ENCODE measurements around the gene IFRD2.

Gene IFRD2, protein sequence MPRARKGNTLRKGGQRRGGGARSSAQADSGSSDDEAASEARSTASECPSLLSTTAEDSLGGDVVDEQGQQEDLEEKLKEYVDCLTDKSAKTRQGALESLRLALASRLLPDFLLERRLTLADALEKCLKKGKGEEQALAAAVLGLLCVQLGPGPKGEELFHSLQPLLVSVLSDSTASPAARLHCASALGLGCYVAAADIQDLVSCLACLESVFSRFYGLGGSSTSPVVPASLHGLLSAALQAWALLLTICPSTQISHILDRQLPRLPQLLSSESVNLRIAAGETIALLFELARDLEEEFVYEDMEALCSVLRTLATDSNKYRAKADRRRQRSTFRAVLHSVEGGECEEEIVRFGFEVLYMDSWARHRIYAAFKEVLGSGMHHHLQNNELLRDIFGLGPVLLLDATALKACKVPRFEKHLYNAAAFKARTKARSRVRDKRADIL

DNA sequence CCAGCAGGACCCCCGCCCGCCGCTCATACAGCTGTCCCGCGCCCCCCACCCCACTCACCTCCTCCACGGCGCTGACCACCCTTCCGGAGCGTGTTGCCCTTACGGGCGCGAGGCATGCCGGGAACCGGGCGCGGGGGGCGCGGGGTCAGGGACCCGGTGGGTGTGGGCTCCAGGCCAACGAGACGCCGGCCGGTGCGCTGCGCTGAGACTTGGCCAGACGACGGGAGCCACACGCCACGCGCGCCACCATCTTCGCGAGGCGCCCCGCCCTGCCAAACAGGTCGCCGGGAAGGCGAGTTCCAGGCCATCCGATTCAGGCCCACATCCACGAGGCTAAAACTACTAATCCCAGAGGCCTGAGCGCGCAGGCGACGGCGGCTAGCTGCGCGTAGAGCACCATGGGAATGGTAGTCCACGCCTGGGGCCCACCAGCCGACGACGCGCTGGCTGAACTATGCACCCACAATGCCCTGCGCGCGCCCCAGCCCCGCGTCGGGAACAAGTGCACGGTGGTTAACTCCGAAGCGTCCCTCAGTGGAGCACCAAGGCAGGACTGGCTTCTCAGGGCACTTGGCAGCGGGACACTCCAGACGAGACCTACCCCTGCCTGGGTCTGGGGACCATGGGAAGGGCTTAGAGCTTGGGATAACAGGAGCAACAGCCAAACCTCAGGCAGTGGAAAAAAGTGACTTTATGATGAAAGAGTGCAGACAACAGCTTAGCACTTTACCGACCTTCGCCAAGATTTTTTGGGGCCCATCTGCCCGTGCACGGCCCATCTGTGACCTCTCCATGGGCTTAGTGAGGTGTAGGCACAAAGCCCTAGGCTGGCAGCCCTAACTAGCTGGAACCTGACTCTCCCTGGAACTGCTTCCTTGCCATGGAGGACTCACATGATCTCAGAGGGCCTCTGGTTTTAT lies at the start of gene IFRD2:
Gene IFRD2, minus strand, starts transcription at position 271 of the 920 bp plus-strand sequence. Its CDS starts 155 bp downstream, at position 116.
- peak within 1 kb of the TSS; percentile 97 for H3K4me3 Mint-ChIP-seq
- H3K9me3 Mint-ChIP-seq, result no peaks in the 10 kb centered on the region
- DNase-seq, result peak; percentile 93
- peaks cover 17% of the 10 kb centered on the region for H3K4me1 Mint-ChIP-seq
- H3K36me3 Mint-ChIP-seq (ENCODE audit: low read depth), result peaks cover 27% of the 10 kb centered on the region
- peak; percentile 97 for ATAC-seq
- H3K27ac Mint-ChIP-seq, result peak within 1 kb of the TSS; percentile 97
- no peaks in the 10 kb centered on the region for H3K27me3 Mint-ChIP-seq

DNA sequence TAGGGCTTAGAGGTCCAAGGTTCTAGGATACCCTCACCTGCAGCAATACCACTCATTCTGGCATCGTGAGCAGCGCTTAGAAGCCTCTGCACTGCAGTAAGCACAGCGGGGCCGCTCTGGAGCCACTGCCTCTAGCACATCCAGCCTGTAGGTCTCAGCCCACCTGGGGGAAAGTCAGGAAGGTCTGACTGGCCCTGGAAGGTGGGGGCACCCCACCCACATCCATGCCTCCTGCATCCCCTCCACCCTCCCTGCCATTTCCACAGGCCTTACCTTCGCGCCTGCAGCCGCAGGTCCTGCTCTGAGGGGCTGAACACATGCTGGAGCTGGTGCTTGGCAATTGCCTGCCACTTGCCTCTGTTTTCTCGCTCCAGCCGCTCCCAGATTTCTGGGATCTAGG lies 49.3 kb upstream of the IFRD2 start:
- Mint-ChIP-seq H3K27ac (no peak overlapping the region), H3K27me3 (no peaks in the 10 kb centered on the region), H3K4me1 (peaks cover 40% of the 10 kb centered on the region), H3K9me3 (no peaks in the 10 kb centered on the region), H3K36me3 (ENCODE audit: low read depth) (peaks cover 20% of the 10 kb centered on the region), H3K4me3 (peak overlapping the region; percentile 98)
- no peak for ATAC-seq
- DNase-seq, result no peak

DNA sequence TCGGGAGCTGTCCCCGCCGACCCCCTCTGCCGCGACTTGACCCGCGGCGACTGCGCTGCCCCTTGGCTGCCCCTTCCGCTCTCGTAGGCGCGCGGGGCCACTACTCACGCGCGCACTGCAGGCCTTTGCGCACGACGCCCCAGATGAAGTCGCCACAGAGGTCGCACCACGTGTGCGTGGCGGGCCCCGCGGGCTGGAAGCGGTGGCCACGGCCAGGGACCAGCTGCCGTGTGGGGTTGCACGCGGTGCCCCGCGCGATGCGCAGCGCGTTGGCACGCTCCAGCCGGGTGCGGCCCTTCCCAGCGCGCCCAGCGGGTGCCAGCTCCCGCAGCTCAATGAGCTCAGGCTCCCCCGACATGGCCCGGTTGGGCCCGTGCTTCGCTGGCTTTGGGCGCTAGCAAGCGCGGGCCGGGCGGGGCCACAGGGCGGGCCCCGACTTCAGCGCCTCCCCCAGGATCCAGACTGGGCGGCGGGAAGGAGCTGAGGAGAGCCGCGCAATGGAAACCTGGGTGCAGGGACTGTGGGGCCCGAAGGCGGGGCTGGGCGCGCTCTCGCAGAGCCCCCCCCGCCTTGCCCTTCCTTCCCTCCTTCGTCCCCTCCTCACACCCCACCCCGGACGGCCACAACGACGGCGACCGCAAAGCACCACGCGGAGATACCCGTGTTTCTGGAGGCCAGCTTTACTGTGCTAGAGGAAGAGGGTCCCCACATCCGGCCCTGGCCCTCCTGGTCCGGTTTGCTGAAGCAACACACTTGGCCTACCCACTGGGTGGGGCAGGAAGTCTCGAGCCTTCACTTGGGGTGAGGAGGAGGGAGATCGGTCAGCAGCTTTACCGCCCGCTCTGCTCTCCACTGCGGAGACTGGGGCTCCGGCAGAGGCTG lies 48.5 kb upstream of the IFRD2 start, which contains the start of gene RASSF1:
Gene RASSF1, minus strand, starts transcription at position 389 of the 882 bp plus-strand sequence. Its CDS starts 31 bp downstream, at position 358.
- peak; percentile 84 for DNase-seq
- H3K36me3 Mint-ChIP-seq (ENCODE audit: low read depth), result peaks cover 29% of the 10 kb centered on the region
- H3K4me3 Mint-ChIP-seq, result peak within 1 kb of the TSS; percentile 98
- H3K9me3 Mint-ChIP-seq, result no peaks in the 10 kb centered on the region
- H3K4me1 Mint-ChIP-seq, result peaks cover 44% of the 10 kb centered on the region
- peak; percentile 51 for ATAC-seq
- no peaks in the 10 kb centered on the region for H3K27me3 Mint-ChIP-seq
- H3K27ac Mint-ChIP-seq, result peak within 1 kb of the TSS; percentile 98

DNA sequence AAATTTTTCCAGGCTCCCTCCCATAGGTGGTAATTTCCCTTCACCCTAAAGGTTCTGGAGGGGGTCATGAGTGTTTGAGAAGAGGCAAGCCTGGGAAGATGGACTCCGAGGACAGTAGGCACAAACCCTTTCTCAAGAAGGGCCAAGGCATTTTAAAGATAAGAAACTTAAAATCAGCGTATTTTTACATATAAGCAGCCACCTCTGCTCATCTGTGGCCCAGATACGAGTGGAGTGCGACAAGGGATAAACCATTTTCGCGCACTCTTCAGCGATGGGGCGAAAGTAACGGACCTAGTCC lies 47.9 kb upstream of the IFRD2 start:
- DNase-seq (no peak), ATAC-seq (no peak)
- Mint-ChIP-seq H3K9me3 (no peaks in the 10 kb centered on the region), H3K27me3 (no peaks in the 10 kb centered on the region), H3K4me3 (peak overlapping the region; percentile 98), H3K4me1 (peaks cover 47% of the 10 kb centered on the region), H3K27ac (peak overlapping the region; percentile 98), H3K36me3 (ENCODE audit: low read depth) (peaks cover 35% of the 10 kb centered on the region)

DNA sequence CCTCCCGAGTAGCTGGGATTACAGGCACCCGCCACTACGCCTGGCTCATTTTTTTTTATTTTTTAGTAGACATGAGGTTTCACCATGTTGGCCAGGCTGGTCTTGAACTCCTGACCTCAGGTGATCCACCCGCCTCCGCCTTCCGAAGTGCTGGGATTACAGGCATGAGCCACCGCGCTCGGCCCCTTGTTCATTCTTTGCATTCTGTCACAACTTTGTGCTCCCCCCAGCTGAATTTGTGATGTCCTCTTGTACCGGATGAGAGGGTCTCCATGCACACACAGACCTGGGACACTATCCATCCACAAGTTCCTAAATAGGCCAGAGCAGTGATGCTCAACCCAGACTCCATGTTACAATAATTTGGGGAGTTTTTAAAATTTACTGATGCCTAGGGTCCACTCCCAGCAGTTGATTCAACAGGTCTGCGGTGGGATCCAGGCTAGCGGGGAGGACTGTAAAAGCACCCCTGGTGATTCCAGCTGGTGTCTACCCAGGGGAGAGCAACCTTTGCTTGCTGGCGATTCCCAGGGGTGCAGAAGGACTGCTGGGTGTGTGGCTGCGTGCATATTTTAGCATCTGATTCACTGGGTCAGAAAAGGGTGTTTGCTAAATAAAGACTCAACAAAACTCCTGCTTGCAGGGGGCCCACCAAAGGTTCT lies 47.4 kb upstream of the IFRD2 start:
- no peaks in the 10 kb centered on the region for H3K27me3 Mint-ChIP-seq
- H3K9me3 Mint-ChIP-seq, result no peaks in the 10 kb centered on the region
- DNase-seq, result no peak
- ATAC-seq, result no peak
- peaks cover 37% of the 10 kb centered on the region for H3K36me3 Mint-ChIP-seq (ENCODE audit: low read depth)
- peak overlapping the region; percentile 98 for H3K4me3 Mint-ChIP-seq
- peaks cover 52% of the 10 kb centered on the region for H3K4me1 Mint-ChIP-seq
- peak overlapping the region; percentile 98 for H3K27ac Mint-ChIP-seq

DNA sequence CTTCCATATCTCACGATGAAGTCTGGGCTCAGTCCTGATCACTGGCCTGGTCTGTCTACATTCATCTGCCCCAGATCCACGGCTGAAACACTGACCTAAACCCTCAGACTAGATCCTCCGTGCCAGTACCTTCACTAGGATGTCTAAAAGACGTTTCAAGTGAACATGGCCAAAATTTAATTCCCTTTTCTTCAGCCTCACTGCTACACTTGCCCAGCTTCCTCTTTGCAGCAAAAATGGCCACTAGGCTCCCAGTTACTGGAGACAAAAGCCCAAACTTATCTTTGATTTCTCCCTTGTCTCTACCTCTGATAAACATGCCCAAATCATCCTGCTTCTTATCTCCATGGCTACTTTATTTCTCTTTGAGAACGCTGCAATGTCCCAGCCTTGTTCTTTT lies 46.7 kb upstream of the IFRD2 start:
- Mint-ChIP-seq H3K4me3 (peak overlapping the region; percentile 98), H3K9me3 (no peaks in the 10 kb centered on the region), H3K27ac (peak overlapping the region; percentile 98), H3K4me1 (peaks cover 58% of the 10 kb centered on the region), H3K27me3 (no peaks in the 10 kb centered on the region), H3K36me3 (ENCODE audit: low read depth) (peaks cover 44% of the 10 kb centered on the region)
- DNase-seq, result no peak
- no peak for ATAC-seq

DNA sequence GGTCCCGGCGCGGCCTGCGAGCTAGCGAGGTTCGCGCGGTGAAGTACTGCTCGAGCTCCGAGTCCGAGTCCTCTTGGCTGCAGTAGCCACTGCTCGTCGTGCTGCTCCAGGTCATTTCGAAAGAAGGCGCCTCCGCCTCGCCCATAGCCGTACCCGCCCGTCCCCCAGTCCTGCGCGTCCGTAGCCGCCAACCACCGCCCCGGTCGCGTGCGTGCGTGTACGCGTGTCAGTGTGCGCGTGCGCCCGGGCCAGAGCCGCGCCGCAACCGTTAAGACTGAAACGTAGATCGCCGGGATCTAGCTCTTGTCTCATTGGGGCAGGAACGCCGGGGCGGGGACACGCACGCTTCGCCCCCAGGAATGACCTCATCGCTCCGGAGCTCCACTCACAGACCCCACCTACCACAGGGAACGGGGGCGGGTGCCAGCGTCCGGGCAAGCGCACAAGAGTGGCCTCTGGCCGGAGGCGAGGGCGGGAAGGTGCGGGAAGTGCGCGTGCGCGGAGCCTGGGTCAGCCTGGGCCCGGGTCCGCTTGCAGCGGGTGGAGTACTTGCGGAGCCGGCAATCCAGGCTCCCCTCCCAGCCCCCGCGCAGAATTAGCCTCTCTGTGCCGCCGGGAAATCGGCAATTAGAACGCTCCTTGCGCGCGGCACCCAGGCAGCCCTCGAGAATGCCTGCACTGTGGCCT lies 45.1 kb upstream of the IFRD2 start:
- ATAC-seq (peak; percentile 70), DNase-seq (peak; percentile 98)
- Mint-ChIP-seq H3K4me3 (peak overlapping the region; percentile 98), H3K27me3 (no peaks in the 10 kb centered on the region), H3K36me3 (ENCODE audit: low read depth) (peaks cover 54% of the 10 kb centered on the region), H3K4me1 (peaks cover 64% of the 10 kb centered on the region), H3K27ac (peak overlapping the region; percentile 98), H3K9me3 (no peaks in the 10 kb centered on the region)

DNA sequence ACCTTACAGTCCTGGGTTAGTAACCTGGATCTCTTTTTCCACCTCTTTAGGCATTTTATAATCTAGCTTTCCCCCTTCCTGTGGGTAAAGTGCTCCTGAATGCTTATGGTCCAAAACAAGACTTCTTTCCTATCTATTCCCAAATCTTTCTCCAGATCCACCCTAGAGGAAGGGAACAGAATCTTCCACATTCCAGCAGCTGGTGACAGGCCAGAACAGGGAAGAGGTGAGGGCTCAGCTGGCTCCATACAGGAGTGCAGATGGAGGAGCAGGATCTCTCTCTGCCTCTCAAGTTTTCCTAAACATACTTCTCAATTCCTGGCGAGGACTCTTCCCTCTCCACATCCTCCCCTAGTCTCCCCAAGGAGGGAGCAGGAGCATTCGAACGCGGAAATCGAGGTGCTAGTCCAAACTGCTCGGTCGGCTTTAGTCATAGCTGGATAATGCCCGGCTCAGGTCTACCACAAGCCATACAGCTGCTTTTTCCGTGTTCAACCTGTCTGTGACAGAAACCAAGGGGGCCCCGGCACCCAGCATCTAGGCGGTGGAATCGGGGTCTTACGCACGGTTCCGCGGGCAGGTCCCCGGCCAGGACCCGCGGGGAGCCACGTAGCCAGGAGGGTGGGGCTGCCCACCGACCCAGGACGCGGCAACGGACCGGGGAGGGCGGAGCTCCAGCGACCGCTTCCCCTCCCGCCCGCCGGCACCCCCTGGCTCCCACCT lies 44.4 kb upstream of the IFRD2 start:
- peak overlapping the region; percentile 98 for H3K4me3 Mint-ChIP-seq
- ATAC-seq (peak; percentile 21), DNase-seq (no peak)
- H3K4me1 Mint-ChIP-seq, result peaks cover 60% of the 10 kb centered on the region
- peak overlapping the region; percentile 98 for H3K27ac Mint-ChIP-seq
- H3K27me3 Mint-ChIP-seq, result no peaks in the 10 kb centered on the region
- H3K36me3 Mint-ChIP-seq (ENCODE audit: low read depth), result peaks cover 56% of the 10 kb centered on the region
- H3K9me3 Mint-ChIP-seq, result no peaks in the 10 kb centered on the region

DNA sequence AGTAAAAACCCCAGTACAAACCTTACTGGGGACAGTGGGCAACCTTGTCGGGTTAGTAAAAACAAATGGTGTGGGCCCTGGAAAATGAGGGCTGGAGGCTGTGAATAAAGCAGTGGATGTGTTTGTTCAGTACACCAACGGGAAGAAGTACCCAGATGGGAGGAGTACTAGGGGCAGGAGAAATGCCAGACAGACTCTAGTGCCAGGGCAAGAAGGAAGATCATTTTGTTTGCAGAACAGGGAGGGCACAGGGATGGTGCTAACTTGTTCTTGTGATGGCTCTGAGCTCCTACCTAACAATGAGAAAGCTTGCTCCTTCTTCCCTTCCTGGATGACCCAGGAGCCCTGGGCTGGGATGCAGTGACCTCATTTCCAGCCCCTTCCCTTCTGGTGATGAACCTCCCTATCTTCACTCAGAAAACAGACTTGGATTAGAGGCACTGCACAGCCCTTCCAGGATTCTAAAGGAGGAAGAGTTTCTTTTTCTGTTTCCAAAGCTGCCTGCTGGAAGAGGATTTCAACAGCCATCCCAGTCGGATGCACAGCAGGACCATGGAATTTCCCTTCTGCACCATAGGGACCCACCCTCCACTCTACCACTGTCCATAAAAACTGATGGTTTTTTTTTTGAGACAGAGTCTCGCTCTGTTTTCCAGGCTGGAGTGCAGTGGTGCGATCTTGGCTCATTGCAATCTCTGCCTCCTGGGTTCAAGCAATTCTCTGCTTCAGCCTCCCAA lies 42.3 kb upstream of the IFRD2 start:
- H3K4me3 Mint-ChIP-seq, result peak overlapping the region; percentile 60

DNA sequence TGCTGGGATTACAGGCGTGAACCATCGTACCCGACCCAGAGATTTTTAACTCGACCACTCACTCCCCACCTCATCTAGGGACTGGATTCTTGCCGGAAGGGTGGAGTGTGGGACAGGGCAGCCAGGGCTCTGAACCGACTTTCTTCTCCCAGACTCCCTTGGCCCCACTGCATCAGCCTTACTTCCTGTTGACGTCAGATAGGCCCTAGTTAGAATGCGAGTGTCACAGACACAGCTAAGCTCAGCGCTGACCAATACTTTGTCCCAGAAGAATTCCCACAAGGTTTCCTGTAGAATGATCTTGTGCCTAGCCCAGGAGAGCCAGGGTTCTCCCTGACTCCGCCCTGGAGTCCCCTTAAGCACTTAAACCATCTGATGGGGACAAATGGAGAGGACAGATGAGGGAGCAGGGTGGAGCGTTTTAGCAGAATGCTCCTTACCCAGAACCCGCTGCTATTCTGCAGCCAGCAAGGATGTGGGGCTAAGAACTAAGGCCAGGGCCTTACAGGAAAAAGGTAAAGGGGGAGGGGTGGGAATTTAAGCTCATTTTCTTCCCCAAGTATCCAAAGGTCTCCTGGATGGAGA lies 41.6 kb upstream of the IFRD2 start:
- no peaks in the 10 kb centered on the region for H3K27me3 Mint-ChIP-seq

More for the DNA sequence above, 42.3 kb upstream of the IFRD2 start:
- ATAC-seq (no peak), DNase-seq (no peak)
- Mint-ChIP-seq H3K4me1 (peaks cover 47% of the 10 kb centered on the region), H3K9me3 (no peaks in the 10 kb centered on the region), H3K27me3 (no peaks in the 10 kb centered on the region), H3K36me3 (ENCODE audit: low read depth) (peaks cover 66% of the 10 kb centered on the region), H3K27ac (peak overlapping the region; percentile 98)

DNA sequence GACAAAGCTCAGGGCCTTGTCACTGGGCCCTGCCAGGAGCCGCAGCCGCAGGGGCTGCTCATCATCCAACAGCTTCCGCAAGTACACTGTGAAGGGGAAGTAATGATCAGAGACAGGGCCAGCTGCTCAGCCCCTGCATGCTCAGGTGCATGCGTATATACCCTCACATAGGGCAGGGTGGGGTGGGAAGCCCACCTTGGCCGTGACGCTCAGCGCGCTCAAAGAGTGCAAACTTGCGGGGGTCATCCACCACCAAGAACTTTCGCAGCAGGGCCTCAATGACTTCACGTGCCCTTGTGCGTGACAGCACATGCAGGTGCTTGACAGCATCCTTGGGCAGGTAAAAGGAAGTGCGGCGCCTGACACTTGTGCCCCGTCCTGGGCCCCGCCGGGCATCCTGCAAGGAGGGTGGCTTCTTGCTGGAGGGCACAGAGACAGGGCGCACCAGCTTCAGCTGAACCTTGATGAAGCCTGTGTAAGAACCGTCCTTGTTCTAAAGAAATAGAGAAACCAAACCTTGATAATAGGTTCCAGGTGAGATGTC lies 39.2 kb upstream of the IFRD2 start:
- DNase-seq (no peak), ATAC-seq (no peak)
- Mint-ChIP-seq H3K27ac (no peak overlapping the region), H3K36me3 (ENCODE audit: low read depth) (peaks cover 50% of the 10 kb centered on the region), H3K4me1 (peaks cover 46% of the 10 kb centered on the region), H3K9me3 (no peaks in the 10 kb centered on the region), H3K27me3 (no peaks in the 10 kb centered on the region), H3K4me3 (no peak overlapping the region)

More for the DNA sequence above, 41.6 kb upstream of the IFRD2 start:
- Mint-ChIP-seq H3K4me3 (peak overlapping the region; percentile 60), H3K4me1 (peaks cover 41% of the 10 kb centered on the region), H3K36me3 (ENCODE audit: low read depth) (peaks cover 61% of the 10 kb centered on the region), H3K9me3 (no peaks in the 10 kb centered on the region), H3K27ac (peak overlapping the region; percentile 98)
- no peak for ATAC-seq
- DNase-seq, result no peak

DNA sequence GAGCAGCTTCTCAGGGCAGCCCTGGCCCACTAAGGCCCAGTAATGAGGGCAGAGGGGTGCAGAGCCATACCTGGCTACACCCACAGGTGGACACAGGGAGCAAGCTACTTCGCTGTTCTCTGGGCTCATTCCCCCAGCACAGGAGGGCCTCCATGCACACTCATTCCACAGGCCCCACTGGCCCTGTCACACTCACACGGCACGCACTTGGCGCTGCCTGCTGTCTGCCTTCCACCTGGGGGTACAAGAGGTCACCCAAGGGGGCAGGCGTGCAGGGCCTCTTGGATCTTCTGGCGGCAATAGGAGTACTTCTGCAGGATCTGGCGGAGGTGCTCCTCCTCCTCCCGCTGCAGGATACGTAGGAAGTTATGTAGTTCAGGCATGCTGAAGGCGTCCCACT lies 38.1 kb upstream of the IFRD2 start:
- DNase-seq, result no peak
- H3K9me3 Mint-ChIP-seq, result no peaks in the 10 kb centered on the region
- ATAC-seq, result no peak
- no peak overlapping the region for H3K4me3 Mint-ChIP-seq
- H3K4me1 Mint-ChIP-seq, result peaks cover 38% of the 10 kb centered on the region
- H3K36me3 Mint-ChIP-seq (ENCODE audit: low read depth), result peaks cover 38% of the 10 kb centered on the region
- H3K27me3 Mint-ChIP-seq, result no peaks in the 10 kb centered on the region
- no peak overlapping the region for H3K27ac Mint-ChIP-seq
